K562 (cell line): ENCODE data around the gene DPM1. TPM values are rescaled to one million over a fixed set of nuclear protein-coding genes. Genes with fewer than 3 reads are reported as not detected.
A peak's percentile ranks its signal among the peaks of the same experiment; 100 is the strongest.

ENCODE experiments used
- ATF1 ChIP-seq, 2 experiments: fragments of 450-650 bp in 1 of 2; IDR thresholded peaks; 2 replicates each; pipeline ENCODE4 v1.6.1; 2016; ENCODE audit warnings: missing compliant biosample characterization in 1 of 2, missing genetic modification characterization in 1 of 2
- E2F4 ChIP-seq: sonication (generic); formaldehyde crosslinking; IDR thresholded peaks from 2 replicates; pipeline ENCODE4 v1.8.0; 2022; ENCODE audit warnings: mild to moderate bottlenecking, low read depth, missing genetic modification reagents
- MCM5 ChIP-seq: fragments of 450-650 bp; IDR thresholded peaks from 2 replicates; pipeline ENCODE4 v1.6.1; 2016; ENCODE audit warnings: low read depth
- MED1 ChIP-seq: sonication (generic); formaldehyde crosslinking; IDR thresholded peaks from 2 replicates; pipeline ENCODE4 v1.8.1; 2023; ENCODE audit warnings: missing genetic modification reagents, borderline replicate concordance
- NFRKB ChIP-seq: fragments of 450-650 bp; IDR thresholded peaks from 2 replicates; pipeline ENCODE4 v1.6.1; 2016; ENCODE audit warnings: low read depth
- NKRF ChIP-seq: fragments of 450-650 bp; IDR thresholded peaks from 2 replicates; pipeline ENCODE4 v1.6.1; 2016; ENCODE audit warnings: borderline replicate concordance
- NR3C1 ChIP-seq: sonication (generic); formaldehyde crosslinking; IDR thresholded peaks from 2 replicates; pipeline ENCODE4 v1.8.1; 2022; ENCODE audit warnings: missing genetic modification reagents
- PHF21A ChIP-seq: fragments of 450-650 bp; IDR thresholded peaks from 2 replicates; pipeline ENCODE4 v1.6.1; 2017; ENCODE audit warnings: low read depth, borderline replicate concordance
- RFX5 ChIP-seq: IDR thresholded peaks from 2 replicates; pipeline ENCODE4 v1.6.1; 2011; ENCODE audit warnings: low read depth, mild to moderate bottlenecking, improper control_type of control experiment, low read length
- TFAP4 ChIP-seq: sonication (generic); formaldehyde crosslinking; IDR thresholded peaks from 2 replicates; pipeline ENCODE4 v1.8.0; 2022; ENCODE audit warnings: missing genetic modification reagents, mild to moderate bottlenecking, moderate library complexity, borderline replicate concordance
- ZBTB17 ChIP-seq: fragments of 450-650 bp; formaldehyde crosslinking; IDR thresholded peaks from 2 replicates; pipeline ENCODE4 v1.4.0; 2020; ENCODE audit warnings: mild to moderate bottlenecking
- ZEB2 ChIP-seq: fragments of 450-650 bp; IDR thresholded peaks from 2 replicates; pipeline ENCODE4 v1.6.1; 2016
- ZNF121 ChIP-seq: sonication (generic); formaldehyde crosslinking; conservative IDR thresholded peaks from 2 replicates; pipeline ENCODE4 v1.8.0; 2022; ENCODE audit warnings: missing genetic modification reagents
- ZNF224 ChIP-seq: sonication (generic); formaldehyde crosslinking; IDR thresholded peaks from 2 replicates; pipeline ENCODE4 v1.8.0; 2022; ENCODE audit warnings: mild to moderate bottlenecking, missing genetic modification reagents
- ZNF354B ChIP-seq: fragments of 250-450 bp; sonication (Bioruptor Pico); IDR thresholded peaks from 2 replicates; pipeline ENCODE4 v1.4.0; 2020
- polyA plus RNA-seq, 8 experiments: library from polyadenylated mRNA; depleted of rRNA in 4 of 8; stranded (reverse) in 5 of 8; unstranded in 3 of 8; fragments of >200 nt; fragmentation: Nextera tagmentation in 2 of 8; fragmentation: Illumina TruSeq in 1 of 8; extraction: Ambion mirVana in 2 of 8; extraction: Trizol in 1 of 8; gene quantifications; 2 replicates each; pipeline versions ENCODE4 v1.2.1 to v1.2.3, GENCODE V29; 2011 to 2014; ENCODE audit warnings: inconsistent platforms in 1 of 8, missing spikeins in 1 of 8
- total RNA-seq, 7 experiments: library from RNA; depleted of rRNA in 6 of 7; stranded (reverse); fragments of >200 nt in 6 of 7; fragmentation: Illumina TruSeq in 2 of 7; extraction: Trizol in 2 of 7; gene quantifications; 2 replicates each; pipeline versions ENCODE4 v1.2.1 to v1.2.3, GENCODE V29; 2011 to 2021; ENCODE audit warnings: low replicate concordance in 1 of 7
- TF ChIP-seq, protein P1 (sequence below): fragments of 450-650 bp; IDR thresholded peaks from 2 replicates; pipeline ENCODE4 v1.6.1; 2018; ENCODE audit not compliant: partially characterized antibody
- TF ChIP-seq, protein P2 (sequence below): fragments of 450-650 bp; IDR thresholded peaks from 2 replicates; pipeline ENCODE4 v1.7.1; 2018; ENCODE audit warnings: mild to moderate bottlenecking, low read depth; ENCODE audit not compliant: partially characterized antibody

Gene DPM1
- total and polyA plus RNA-seq, 9 of the 15 experiments (the other 6 are each of a cell fraction or from before 2014, with no cell fraction given), result 75.2 to 190 (median 153) TPM

GRCh38 chr20:50929299-50930138 lies 28.8 kb downstream of the DPM1 start (continued):
- no peak for TF ChIP-seq ZNF354B (CRISPR knock-in tag)
- TF ChIP-seq ATF1 (CRISPR knock-in tag; IDR thresholded peaks at IDR 0.05), result no peak
- peak; percentile 69 for TF ChIP-seq ATF1 (tag; IDR thresholded peaks at IDR 0.05)
- no peak for TF ChIP-seq NR3C1 (CRISPR knock-in tag)
- TF ChIP-seq ZNF224 (CRISPR knock-in tag), result no peak
- no peak for TF ChIP-seq ZEB2
- TF ChIP-seq E2F4 (CRISPR knock-in tag), result no peak
- peak; percentile 78; the same call in 1 of the 2 replicates for TF ChIP-seq TFAP4 (CRISPR knock-in tag)
- TF ChIP-seq PHF21A, result peak; percentile 95
- TF ChIP-seq ZNF121, result no peak
- TF ChIP-seq, protein P1, sequence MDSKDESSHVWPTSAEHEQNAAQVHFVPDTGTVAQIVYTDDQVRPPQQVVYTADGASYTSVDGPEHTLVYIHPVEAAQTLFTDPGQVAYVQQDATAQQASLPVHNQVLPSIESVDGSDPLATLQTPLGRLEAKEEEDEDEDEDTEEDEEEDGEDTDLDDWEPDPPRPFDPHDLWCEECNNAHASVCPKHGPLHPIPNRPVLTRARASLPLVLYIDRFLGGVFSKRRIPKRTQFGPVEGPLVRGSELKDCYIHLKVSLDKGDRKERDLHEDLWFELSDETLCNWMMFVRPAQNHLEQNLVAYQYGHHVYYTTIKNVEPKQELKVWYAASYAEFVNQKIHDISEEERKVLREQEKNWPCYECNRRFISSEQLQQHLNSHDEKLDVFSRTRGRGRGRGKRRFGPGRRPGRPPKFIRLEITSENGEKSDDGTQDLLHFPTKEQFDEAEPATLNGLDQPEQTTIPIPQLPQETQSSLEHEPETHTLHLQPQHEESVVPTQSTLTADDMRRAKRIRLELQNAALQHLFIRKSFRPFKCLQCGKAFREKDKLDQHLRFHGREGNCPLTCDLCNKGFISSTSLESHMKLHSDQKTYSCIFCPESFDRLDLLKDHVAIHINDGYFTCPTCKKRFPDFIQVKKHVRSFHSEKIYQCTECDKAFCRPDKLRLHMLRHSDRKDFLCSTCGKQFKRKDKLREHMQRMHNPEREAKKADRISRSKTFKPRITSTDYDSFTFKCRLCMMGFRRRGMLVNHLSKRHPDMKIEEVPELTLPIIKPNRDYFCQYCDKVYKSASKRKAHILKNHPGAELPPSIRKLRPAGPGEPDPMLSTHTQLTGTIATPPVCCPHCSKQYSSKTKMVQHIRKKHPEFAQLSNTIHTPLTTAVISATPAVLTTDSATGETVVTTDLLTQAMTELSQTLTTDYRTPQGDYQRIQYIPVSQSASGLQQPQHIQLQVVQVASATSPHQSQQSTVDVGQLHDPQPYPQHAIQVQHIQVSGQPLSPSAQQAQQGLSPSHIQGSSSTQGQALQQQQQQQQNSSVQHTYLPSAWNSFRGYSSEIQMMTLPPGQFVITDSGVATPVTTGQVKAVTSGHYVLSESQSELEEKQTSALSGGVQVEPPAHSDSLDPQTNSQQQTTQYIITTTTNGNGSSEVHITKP, result peak; percentile 55
- TF ChIP-seq MED1 (CRISPR knock-in tag), result no peak
- TF ChIP-seq NFRKB, result peak; percentile 50; the same call in 1 of the 2 replicates
- TF ChIP-seq NKRF, result peak; percentile 35; the same call in 1 of the 2 replicates
- no peak for TF ChIP-seq RFX5
- TF ChIP-seq ZBTB17 (CRISPR knock-in tag), result no peak; the same call in 1 of the 2 replicates
- TF ChIP-seq, protein P2, sequence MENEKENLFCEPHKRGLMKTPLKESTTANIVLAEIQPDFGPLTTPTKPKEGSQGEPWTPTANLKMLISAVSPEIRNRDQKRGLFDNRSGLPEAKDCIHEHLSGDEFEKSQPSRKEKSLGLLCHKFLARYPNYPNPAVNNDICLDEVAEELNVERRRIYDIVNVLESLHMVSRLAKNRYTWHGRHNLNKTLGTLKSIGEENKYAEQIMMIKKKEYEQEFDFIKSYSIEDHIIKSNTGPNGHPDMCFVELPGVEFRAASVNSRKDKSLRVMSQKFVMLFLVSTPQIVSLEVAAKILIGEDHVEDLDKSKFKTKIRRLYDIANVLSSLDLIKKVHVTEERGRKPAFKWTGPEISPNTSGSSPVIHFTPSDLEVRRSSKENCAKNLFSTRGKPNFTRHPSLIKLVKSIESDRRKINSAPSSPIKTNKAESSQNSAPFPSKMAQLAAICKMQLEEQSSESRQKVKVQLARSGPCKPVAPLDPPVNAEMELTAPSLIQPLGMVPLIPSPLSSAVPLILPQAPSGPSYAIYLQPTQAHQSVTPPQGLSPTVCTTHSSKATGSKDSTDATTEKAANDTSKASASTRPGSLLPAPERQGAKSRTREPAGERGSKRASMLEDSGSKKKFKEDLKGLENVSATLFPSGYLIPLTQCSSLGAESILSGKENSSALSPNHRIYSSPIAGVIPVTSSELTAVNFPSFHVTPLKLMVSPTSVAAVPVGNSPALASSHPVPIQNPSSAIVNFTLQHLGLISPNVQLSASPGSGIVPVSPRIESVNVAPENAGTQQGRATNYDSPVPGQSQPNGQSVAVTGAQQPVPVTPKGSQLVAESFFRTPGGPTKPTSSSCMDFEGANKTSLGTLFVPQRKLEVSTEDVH, result peak; percentile 60
- no peak for TF ChIP-seq MCM5
